ENCODE data around the gene FAM153A.
"Not testable (repeated sequence)": the region's sequence is repeated elsewhere in the genome, so short reads cannot be mapped to it uniquely, and the experiment has no call there.

The FAM153A gene

GRCh38 chr5:177798237-177798840 is 15.6 kb upstream of the FAM153A start:
- not testable (repeated sequence) for H3K4me3 Mint-ChIP-seq; ATAC-seq (replicated peaks; ENCODE audit: extremely low read depth, poor library complexity, severe bottlenecking); H3K9me3 Mint-ChIP-seq; H3K27me3 Mint-ChIP-seq; DNase-seq (ENCODE audit: low spot score in 2 of 2); H3K36me3 Mint-ChIP-seq (ENCODE audit: insufficient read depth); H3K4me1 Mint-ChIP-seq; H3K27ac Mint-ChIP-seq (ENCODE audit: low read depth)

GRCh38 chr5:177793272-177793671 is 10.6 kb upstream of the FAM153A start:
- H3K36me3 Mint-ChIP-seq (ENCODE audit: insufficient read depth); H3K27ac Mint-ChIP-seq (ENCODE audit: low read depth); H3K9me3 Mint-ChIP-seq; DNase-seq (ENCODE audit: low spot score in 2 of 2); H3K4me1 Mint-ChIP-seq; H3K4me3 Mint-ChIP-seq; ATAC-seq (replicated peaks; ENCODE audit: extremely low read depth, poor library complexity, severe bottlenecking); H3K27me3 Mint-ChIP-seq: not testable (repeated sequence)

- not testable (repeated sequence) for H3K9me3 Mint-ChIP-seq; H3K4me3 Mint-ChIP-seq; H3K36me3 Mint-ChIP-seq (ENCODE audit: insufficient read depth); ATAC-seq (replicated peaks; ENCODE audit: extremely low read depth, poor library complexity, severe bottlenecking); H3K27ac Mint-ChIP-seq (ENCODE audit: low read depth); DNase-seq (ENCODE audit: low spot score in 2 of 2); H3K27me3 Mint-ChIP-seq; H3K4me1 Mint-ChIP-seq
These were observed 8.9 kb upstream of the FAM153A start for GRCh38 chr5:177791649-177792048.

DNA sequence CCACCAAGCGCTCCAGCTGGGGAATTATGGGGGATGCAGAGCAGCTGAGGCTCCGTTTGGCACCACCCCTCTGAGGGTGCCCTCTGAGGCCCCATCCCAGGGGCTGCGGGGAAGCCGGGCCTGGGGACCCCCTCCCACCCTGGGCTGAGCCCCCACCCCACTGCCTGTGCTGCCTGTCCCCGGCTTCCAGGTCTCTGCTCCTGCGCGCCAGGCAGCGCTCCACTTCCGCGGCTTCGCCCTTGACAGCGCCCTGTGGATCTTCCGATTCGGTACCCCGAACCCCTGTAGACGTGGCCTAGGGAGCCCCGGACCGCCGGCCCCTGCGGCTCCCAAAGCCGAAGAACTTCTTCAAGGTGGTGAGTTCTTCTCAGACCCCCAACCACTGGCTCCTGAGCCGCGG is 530 bp downstream of the FAM153A start:
- not testable (repeated sequence) for H3K4me3 Mint-ChIP-seq

DNA sequence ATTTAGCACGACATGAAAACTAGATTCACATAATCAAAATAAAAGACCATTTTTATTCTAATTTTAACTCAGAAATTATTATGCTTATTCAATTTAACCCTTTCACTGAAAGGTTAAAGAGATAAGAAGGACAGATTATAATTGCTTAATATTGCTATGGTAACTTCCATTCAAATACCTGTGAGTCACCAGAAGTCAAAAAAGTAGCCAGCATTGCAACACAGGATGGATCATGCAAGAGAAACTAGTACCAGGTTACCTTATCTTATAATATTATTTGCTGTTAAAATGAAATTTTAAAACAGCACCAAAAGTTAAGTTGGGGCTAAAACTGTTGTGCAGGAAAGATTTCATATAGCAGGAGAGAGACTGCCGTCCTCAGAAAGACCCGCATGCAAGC is 11.5 kb downstream of the FAM153A start:
- H3K27ac Mint-ChIP-seq (ENCODE audit: low read depth); H3K4me1 Mint-ChIP-seq; H3K36me3 Mint-ChIP-seq (ENCODE audit: insufficient read depth); H3K27me3 Mint-ChIP-seq; DNase-seq (ENCODE audit: low spot score in 2 of 2); H3K4me3 Mint-ChIP-seq; H3K9me3 Mint-ChIP-seq; ATAC-seq (replicated peaks; ENCODE audit: extremely low read depth, poor library complexity, severe bottlenecking): not testable (repeated sequence)

More for the DNA sequence above, 530 bp downstream of the FAM153A start:
- ATAC-seq (replicated peaks; ENCODE audit: extremely low read depth, poor library complexity, severe bottlenecking); H3K27me3 Mint-ChIP-seq; H3K9me3 Mint-ChIP-seq; H3K4me1 Mint-ChIP-seq; DNase-seq (ENCODE audit: low spot score in 2 of 2); H3K36me3 Mint-ChIP-seq (ENCODE audit: insufficient read depth); H3K27ac Mint-ChIP-seq (ENCODE audit: low read depth): not testable (repeated sequence)

GRCh38 chr5:177770646-177771045 is 12.1 kb downstream of the FAM153A start:
- H3K9me3 Mint-ChIP-seq; H3K27me3 Mint-ChIP-seq; H3K27ac Mint-ChIP-seq (ENCODE audit: low read depth); H3K4me3 Mint-ChIP-seq; H3K4me1 Mint-ChIP-seq; H3K36me3 Mint-ChIP-seq (ENCODE audit: insufficient read depth); ATAC-seq (replicated peaks; ENCODE audit: extremely low read depth, poor library complexity, severe bottlenecking); DNase-seq (ENCODE audit: low spot score in 2 of 2): not testable (repeated sequence)

DNA sequence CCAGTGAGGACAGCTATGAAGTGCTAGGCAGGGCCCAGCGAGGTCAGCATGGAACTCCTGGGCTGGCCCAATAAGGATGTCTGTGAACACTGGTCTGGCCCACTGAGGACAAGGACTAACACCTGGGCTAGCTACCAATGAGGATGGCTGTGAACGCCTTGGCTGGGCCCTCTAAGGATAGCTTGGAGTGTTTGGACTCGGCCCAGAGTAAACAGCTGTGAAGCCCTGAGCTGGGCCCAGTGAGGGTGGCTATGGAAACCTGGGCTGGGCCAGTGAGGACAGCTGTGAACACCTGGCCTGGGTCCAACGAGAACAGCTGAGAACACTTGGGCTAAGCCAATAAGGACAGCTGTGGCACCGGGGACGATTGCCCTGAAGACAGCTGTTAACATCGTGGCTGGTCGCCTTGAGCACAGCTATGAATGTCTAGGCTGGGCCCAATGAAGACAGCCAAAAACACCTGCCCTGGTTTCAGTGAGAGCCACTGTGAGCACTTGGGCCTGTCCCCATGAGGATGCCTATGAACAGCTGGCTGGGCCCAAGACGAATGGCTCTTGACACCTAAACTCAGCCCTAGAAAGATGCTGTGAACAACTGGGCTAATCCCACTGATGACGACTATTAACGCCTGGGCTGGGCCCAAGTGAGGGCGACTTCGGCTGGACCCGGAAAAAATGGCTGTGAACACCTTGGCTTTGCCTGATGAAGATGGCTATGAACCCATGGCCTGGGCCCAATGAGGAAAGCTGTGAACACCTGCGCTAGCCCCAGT is 18.8 kb downstream of the FAM153A start:
- not testable (repeated sequence) for H3K4me3 Mint-ChIP-seq; H3K36me3 Mint-ChIP-seq (ENCODE audit: insufficient read depth)

DNA sequence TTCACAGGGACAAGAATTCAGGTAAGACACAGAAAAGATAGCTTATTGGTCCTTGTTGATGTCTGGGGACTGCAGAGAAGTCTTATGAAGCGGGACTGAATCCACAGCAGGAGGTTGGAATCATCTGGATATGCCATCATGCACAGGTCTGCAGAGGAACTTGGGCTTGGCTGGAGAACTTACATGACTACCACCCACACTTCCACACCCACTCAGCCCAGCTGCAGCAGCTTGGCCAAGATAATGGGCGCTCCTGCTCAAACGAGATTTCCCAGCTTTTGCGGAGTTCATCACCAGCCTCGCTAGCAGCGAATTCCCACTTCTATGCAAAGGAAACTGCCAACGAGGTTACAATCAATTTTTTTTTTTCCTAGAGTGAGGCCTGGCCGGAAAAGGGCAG is 21.7 kb downstream of the FAM153A start:
- not testable (repeated sequence) for H3K4me1 Mint-ChIP-seq; ATAC-seq (replicated peaks; ENCODE audit: extremely low read depth, poor library complexity, severe bottlenecking); H3K36me3 Mint-ChIP-seq (ENCODE audit: insufficient read depth); DNase-seq (ENCODE audit: low spot score in 2 of 2); H3K4me3 Mint-ChIP-seq; H3K27me3 Mint-ChIP-seq; H3K27ac Mint-ChIP-seq (ENCODE audit: low read depth); H3K9me3 Mint-ChIP-seq

More for the DNA sequence above, 18.8 kb downstream of the FAM153A start:
- ATAC-seq (replicated peaks; ENCODE audit: extremely low read depth, poor library complexity, severe bottlenecking); H3K27me3 Mint-ChIP-seq; H3K4me1 Mint-ChIP-seq; DNase-seq (ENCODE audit: low spot score in 2 of 2); H3K9me3 Mint-ChIP-seq; H3K27ac Mint-ChIP-seq (ENCODE audit: low read depth): not testable (repeated sequence)

GRCh38 chr5:177747354-177747753 is 35.3 kb downstream of the FAM153A start:
- H3K4me1 Mint-ChIP-seq; H3K4me3 Mint-ChIP-seq; H3K36me3 Mint-ChIP-seq (ENCODE audit: insufficient read depth); H3K27ac Mint-ChIP-seq (ENCODE audit: low read depth); H3K9me3 Mint-ChIP-seq; H3K27me3 Mint-ChIP-seq; ATAC-seq (replicated peaks; ENCODE audit: extremely low read depth, poor library complexity, severe bottlenecking); DNase-seq (ENCODE audit: low spot score in 2 of 2): not testable (repeated sequence)

GRCh38 chr5:177724858-177725257 is 57.8 kb downstream of the FAM153A start:
- not testable (repeated sequence) for H3K9me3 Mint-ChIP-seq

GRCh38 chr5:177723831-177724485 is 58.7 kb downstream of the FAM153A start:
- H3K9me3 Mint-ChIP-seq; H3K4me3 Mint-ChIP-seq; H3K4me1 Mint-ChIP-seq; H3K36me3 Mint-ChIP-seq (ENCODE audit: insufficient read depth); ATAC-seq (replicated peaks; ENCODE audit: extremely low read depth, poor library complexity, severe bottlenecking); H3K27me3 Mint-ChIP-seq; H3K27ac Mint-ChIP-seq (ENCODE audit: low read depth); DNase-seq (ENCODE audit: low spot score in 2 of 2): not testable (repeated sequence)

More at GRCh38 chr5:177724858-177725257, 57.8 kb downstream of the FAM153A start:
- H3K27ac Mint-ChIP-seq (ENCODE audit: low read depth); H3K4me3 Mint-ChIP-seq; H3K4me1 Mint-ChIP-seq; DNase-seq (ENCODE audit: low spot score in 2 of 2); ATAC-seq (replicated peaks; ENCODE audit: extremely low read depth, poor library complexity, severe bottlenecking); H3K27me3 Mint-ChIP-seq; H3K36me3 Mint-ChIP-seq (ENCODE audit: insufficient read depth): not testable (repeated sequence)

- H3K9me3 Mint-ChIP-seq; H3K4me3 Mint-ChIP-seq; ATAC-seq (replicated peaks; ENCODE audit: extremely low read depth, poor library complexity, severe bottlenecking): not testable (repeated sequence)
These were observed 59.9 kb downstream of the FAM153A start for GRCh38 chr5:177722829-177723228.

GRCh38 chr5:177719989-177720388 is 62.7 kb downstream of the FAM153A start:
- not testable (repeated sequence) for H3K36me3 Mint-ChIP-seq (ENCODE audit: insufficient read depth); H3K27me3 Mint-ChIP-seq; H3K4me1 Mint-ChIP-seq; H3K4me3 Mint-ChIP-seq; DNase-seq (ENCODE audit: low spot score in 2 of 2); H3K27ac Mint-ChIP-seq (ENCODE audit: low read depth); ATAC-seq (replicated peaks; ENCODE audit: extremely low read depth, poor library complexity, severe bottlenecking); H3K9me3 Mint-ChIP-seq

More at GRCh38 chr5:177722829-177723228, 59.9 kb downstream of the FAM153A start:
- H3K27ac Mint-ChIP-seq (ENCODE audit: low read depth); H3K27me3 Mint-ChIP-seq; H3K36me3 Mint-ChIP-seq (ENCODE audit: insufficient read depth); H3K4me1 Mint-ChIP-seq; DNase-seq (ENCODE audit: low spot score in 2 of 2): not testable (repeated sequence)

Measured in central memory CD8-positive, alpha-beta T cell (primary cell).